Hepatocyte (in vitro differentiated cells): ENCODE data around the gene SKAP2.

Experiments
- CTCF ChIP-seq: fragments of 200-600 bp; sonication (generic); IDR thresholded peaks from 2 replicates; pipeline ENCODE4 v1.5.1; 2016; ENCODE audit warnings: antibody characterized with exemption, mild to moderate bottlenecking; ENCODE audit not compliant: poor library complexity
- EZH2 ChIP-seq: fragments of 200-600 bp; sonication (generic); IDR thresholded peaks from 2 replicates; pipeline ENCODE4 v1.6.1; 2016; ENCODE audit warnings: antibody characterized with exemption, mild to moderate bottlenecking, borderline replicate concordance
- EZH2phosphoT487 ChIP-seq: fragments of 200-600 bp; sonication (generic); IDR thresholded peaks from one replicate; pipeline ENCODE4 v1.6.1; 2018; ENCODE audit warnings: antibody characterized with exemption, mild to moderate bottlenecking, low read depth, moderate library complexity; ENCODE audit not compliant: unreplicated experiment, severe bottlenecking

- TF ChIP-seq CTCF, result peak; percentile 42
- TF ChIP-seq EZH2, result no peak
- no peak for TF ChIP-seq EZH2phosphoT487
These were observed 4.0 kb downstream of the SKAP2 start for GRCh38 chr7:26860361-26860760.
